Erythroblast (primary cell): Measurements from ENCODE around the gene MAML2.

ENCODE experiments used
- GATA1 ChIP-seq: IDR thresholded peaks from 2 replicates; pipeline ENCODE4 v1.6.1; 2011; ENCODE audit warnings: low read depth, mild to moderate bottlenecking, control low read depth, low read length, moderate library complexity
- POLR2A ChIP-seq: IDR thresholded peaks from 2 replicates; pipeline ENCODE4 v1.6.1; 2011; ENCODE audit warnings: mild to moderate bottlenecking, low read length

DNA sequence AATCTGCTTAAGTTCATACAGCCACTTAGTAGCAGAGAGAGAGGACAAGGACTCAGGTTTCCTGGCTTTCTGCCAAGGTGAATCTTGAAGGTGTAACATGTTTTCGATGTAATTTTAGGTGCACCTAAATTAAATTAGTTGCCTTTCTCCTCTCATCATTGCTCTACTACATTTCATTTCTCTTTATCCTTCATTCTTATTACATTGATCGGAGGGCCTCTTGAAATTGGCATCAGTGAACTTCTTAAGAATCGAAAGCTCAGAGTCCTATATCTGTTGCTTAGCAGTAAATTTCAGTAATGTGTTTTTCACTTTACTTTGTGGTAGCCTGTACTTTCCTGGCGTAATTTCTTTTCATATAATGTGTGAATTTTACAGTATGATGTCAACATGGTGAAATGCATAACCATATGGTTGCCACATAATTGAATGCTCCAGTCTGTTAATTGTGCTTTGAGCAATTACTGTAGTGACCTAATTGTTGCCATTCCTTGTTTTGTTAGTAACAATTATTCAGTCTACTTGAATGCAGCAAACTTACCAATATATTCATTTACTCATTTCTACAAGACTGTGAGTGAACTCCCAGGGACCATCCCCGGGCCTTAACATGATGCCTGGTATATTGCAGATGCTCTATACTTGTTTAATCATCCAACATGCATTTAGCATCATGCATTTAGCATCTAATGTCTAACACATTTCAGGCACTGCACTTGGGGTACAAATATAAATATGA is 138.1 kb downstream of the MAML2 start:
- TF ChIP-seq POLR2A (no peak), GATA1 (no peak)
